CD14-positive monocyte (primary cell): Measurements from ENCODE around the gene REEP3. TPM values are rescaled to one million over a fixed set of nuclear protein-coding genes. Genes with fewer than 3 reads are reported as not detected.
A peak's percentile ranks its signal among the peaks of the same experiment; 100 is the strongest.

Source experiments
- DNase-seq, 3 donors: peaks; one replicate each; pipeline ENCODE4 v3.0.0-alpha.2; 2011 to 2022
- H2AFZ ChIP-seq: 2 replicates; pipeline ENCODE4 v1.6.0; 2012; ENCODE audit warnings: mild to moderate bottlenecking, low read depth, low read length, inconsistent platforms; ENCODE audit not compliant: insufficient read depth, poor library complexity, severe bottlenecking
- H3K27ac ChIP-seq, 2 donors: 1 replicate in 1 of 2; 2 replicates in 1 of 2; pipeline ENCODE4 v1.5.1; 2012 to 2013; ENCODE audit warnings: low read length in 2 of 2, control low read depth in 1 of 2, inconsistent platforms in 1 of 2, low read depth in 1 of 2, mild to moderate bottlenecking in 1 of 2
- H3K27me3 ChIP-seq, 2 donors: one replicate each; pipeline versions ENCODE4 v1.6.0 to v1.6.1; 2011 to 2013; ENCODE audit warnings: low read length in 2 of 2; ENCODE audit not compliant: control insufficient read depth in 2 of 2, insufficient read depth in 2 of 2
- H3K36me3 ChIP-seq, 2 donors: replicated peaks in 1 of 2; 1 replicate in 1 of 2; 2 replicates in 1 of 2; pipeline versions ENCODE4 v1.5.1 to v1.6.1; 2012 to 2013; ENCODE audit warnings: low read length in 2 of 2, control low read depth in 1 of 2, inconsistent platforms in 1 of 2, mild to moderate bottlenecking in 1 of 2; ENCODE audit not compliant: insufficient read depth in 2 of 2, control insufficient read depth in 1 of 2
- H3K4me1 ChIP-seq, 2 donors: 1 replicate in 1 of 2; 2 replicates in 1 of 2; pipeline versions ENCODE4 v1.5.1 to v1.6.1; 2012 to 2013; ENCODE audit warnings: low read length in 2 of 2, control low read depth in 1 of 2, inconsistent platforms in 1 of 2, mild to moderate bottlenecking in 1 of 2, moderate library complexity in 1 of 2; ENCODE audit not compliant: insufficient read depth in 2 of 2, control insufficient read depth in 1 of 2
- H3K4me2 ChIP-seq: replicated peaks from 2 replicates; pipeline ENCODE3; 2012; ENCODE audit warnings: low read length, moderate library complexity, mild to moderate bottlenecking; ENCODE audit not compliant: poor library complexity, severe bottlenecking; ENCODE audit errors: extremely low read depth
- H3K4me3 ChIP-seq, 3 experiments: fragments of 200-600 bp in 1 of 3; sonication (generic) in 1 of 3; replicated peaks in 1 of 3; 1 replicate in 2 of 3; 2 replicates in 1 of 3; pipeline ENCODE4 v1.5.1; 2011 to 2013; ENCODE audit warnings: low read length in 3 of 3, mild to moderate bottlenecking in 3 of 3, control low read depth in 2 of 3, low read depth in 2 of 3, inconsistent platforms in 1 of 3, moderate library complexity in 1 of 3
- H3K79me2 ChIP-seq: 2 replicates; pipeline ENCODE4 v1.6.0; 2012; ENCODE audit warnings: mild to moderate bottlenecking, control low read depth, inconsistent platforms, low read length, moderate library complexity; ENCODE audit not compliant: insufficient read depth
- H3K9ac ChIP-seq: 2 replicates; pipeline ENCODE4 v1.6.0; 2017; ENCODE audit warnings: low read length, mild to moderate bottlenecking; ENCODE audit not compliant: insufficient read depth, poor library complexity, severe bottlenecking
- H3K9me3 ChIP-seq, 2 donors: replicated peaks in 1 of 2; 1 replicate in 1 of 2; 2 replicates in 1 of 2; pipeline versions ENCODE4 v1.5.1 to v1.6.1; 2012 to 2013; ENCODE audit warnings: low read length in 2 of 2, control low read depth in 1 of 2; ENCODE audit not compliant: control insufficient read depth in 1 of 2, insufficient read depth in 1 of 2
- H4K20me1 ChIP-seq: 2 replicates; pipeline ENCODE4 v1.6.0; 2012; ENCODE audit warnings: mild to moderate bottlenecking, low read length, control low read depth, moderate library complexity; ENCODE audit not compliant: insufficient read depth
- H3K27ac Mint-ChIP-seq, 7 donors: one replicate each; pipeline ENCODE4 v1.8.0; 2020; ENCODE audit warnings: mild to moderate bottlenecking in 7 of 7, mixed read lengths in 7 of 7, moderate library complexity in 6 of 7, inconsistent platforms in 2 of 7
- H3K27me3 Mint-ChIP-seq, 3 donors: one replicate each; pipeline ENCODE4 v1.8.0; 2021 to 2022; ENCODE audit warnings: low read depth in 3 of 3, mild to moderate bottlenecking in 3 of 3, mixed read lengths in 3 of 3, moderate library complexity in 3 of 3, inconsistent platforms in 1 of 3
- H3K36me3 Mint-ChIP-seq, 2 donors: one replicate each; pipeline ENCODE4 v1.8.0; 2020; ENCODE audit warnings: mixed read lengths in 2 of 2, inconsistent platforms in 1 of 2, mild to moderate bottlenecking in 1 of 2
- H3K4me1 Mint-ChIP-seq: one replicate; pipeline ENCODE4 v1.8.0; 2020; ENCODE audit warnings: mild to moderate bottlenecking, mixed read lengths
- H3K4me3 Mint-ChIP-seq, 2 donors: one replicate each; pipeline ENCODE4 v1.8.0; 2020; ENCODE audit warnings: mild to moderate bottlenecking in 2 of 2, mixed read lengths in 2 of 2, moderate library complexity in 1 of 2
- H3K9me3 Mint-ChIP-seq, 7 donors: one replicate each; pipeline ENCODE4 v1.8.0; 2020 to 2022; ENCODE audit warnings: mixed read lengths in 7 of 7, mild to moderate bottlenecking in 6 of 7, moderate library complexity in 6 of 7, inconsistent platforms in 2 of 7
- WGBS: methylation state at CpG from one replicate; pipeline ENCODE4 v1.1.5; 2013; ENCODE audit warnings: missing lambda C conversion rate; ENCODE audit not compliant: insufficient coverage; 5-methylcytosine and 5-hydroxymethylcytosine counted together
- intact Hi-C, 2 donors: fragments of 100-400 bp; cut with micrococcal nuclease; formaldehyde crosslinking; loops; one replicate each; pipeline versions ENCODE4 v1.15.0 to v1.15.1; 2023
- polyA plus RNA-seq, 3 donors: library from polyadenylated mRNA; depleted of rRNA in 1 of 3; unstranded in 2 of 3; stranded (reverse) in 1 of 3; fragments of 300-500 nt in 2 of 3; fragments of >200 nt in 1 of 3; fragmentation: Illumina TruSeq in 2 of 3; gene quantifications; 1 replicate in 2 of 3; 2 replicates in 1 of 3; pipeline ENCODE4 v1.2.3, GENCODE V29; 2012 to 2021
- TF ChIP-seq, protein P1 (sequence below): fragments of 200-600 bp; IDR thresholded peaks from one replicate; pipeline ENCODE4 v1.8.0; 2022; ENCODE audit warnings: antibody characterized with exemption, mild to moderate bottlenecking

The REEP3 gene
- polyA plus RNA-seq, 3 donors, result 9.1 to 17.7 (median 17.7) TPM

DNA sequence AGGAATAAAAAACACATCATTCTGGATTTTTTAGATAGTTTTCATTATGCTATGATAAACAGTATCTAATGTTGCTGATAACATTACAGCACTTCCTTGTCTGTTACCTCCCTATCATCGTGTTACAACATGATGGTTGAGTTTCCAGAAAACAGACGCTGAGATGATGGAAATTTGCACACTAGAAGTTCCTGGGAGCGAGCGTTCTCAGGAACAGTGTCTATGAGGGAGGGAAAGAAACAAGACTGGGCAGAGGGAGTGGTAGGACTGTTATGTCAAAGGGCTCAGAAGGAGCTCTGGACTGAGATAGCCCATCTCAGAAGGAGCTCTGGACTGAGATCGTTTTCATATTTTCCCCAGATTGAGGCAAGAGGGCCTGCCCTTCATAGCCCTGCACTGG, 121.6 kb downstream of the REEP3 start:
- Mint-ChIP-seq H3K9me3 (peaks cover 0 to 6% (median 0%) of the 10 kb centered on the region in 7 donors), H3K27me3 (peaks cover 2 to 8% (median 3%) of the 10 kb centered on the region in 3 donors), H3K36me3 (no peaks in the 10 kb centered on the region), H3K27ac (no peak overlapping the region), H3K4me1 (peaks cover 18% of the 10 kb centered on the region), H3K4me3 (no peak overlapping the region)
- H3K4me3 ChIP-seq, result no peak overlapping the region
- TF ChIP-seq, protein P1, sequence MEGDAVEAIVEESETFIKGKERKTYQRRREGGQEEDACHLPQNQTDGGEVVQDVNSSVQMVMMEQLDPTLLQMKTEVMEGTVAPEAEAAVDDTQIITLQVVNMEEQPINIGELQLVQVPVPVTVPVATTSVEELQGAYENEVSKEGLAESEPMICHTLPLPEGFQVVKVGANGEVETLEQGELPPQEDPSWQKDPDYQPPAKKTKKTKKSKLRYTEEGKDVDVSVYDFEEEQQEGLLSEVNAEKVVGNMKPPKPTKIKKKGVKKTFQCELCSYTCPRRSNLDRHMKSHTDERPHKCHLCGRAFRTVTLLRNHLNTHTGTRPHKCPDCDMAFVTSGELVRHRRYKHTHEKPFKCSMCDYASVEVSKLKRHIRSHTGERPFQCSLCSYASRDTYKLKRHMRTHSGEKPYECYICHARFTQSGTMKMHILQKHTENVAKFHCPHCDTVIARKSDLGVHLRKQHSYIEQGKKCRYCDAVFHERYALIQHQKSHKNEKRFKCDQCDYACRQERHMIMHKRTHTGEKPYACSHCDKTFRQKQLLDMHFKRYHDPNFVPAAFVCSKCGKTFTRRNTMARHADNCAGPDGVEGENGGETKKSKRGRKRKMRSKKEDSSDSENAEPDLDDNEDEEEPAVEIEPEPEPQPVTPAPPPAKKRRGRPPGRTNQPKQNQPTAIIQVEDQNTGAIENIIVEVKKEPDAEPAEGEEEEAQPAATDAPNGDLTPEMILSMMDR, result no peak
- no peak overlapping the region for H3K9ac ChIP-seq
- H2AFZ ChIP-seq, result no peak overlapping the region
- H4K20me1 ChIP-seq, result no peaks in the 10 kb centered on the region
- no peak for DNase-seq
- H3K27ac ChIP-seq, result no peak overlapping the region
- no peak overlapping the region for H3K4me2 ChIP-seq
- H3K9me3 ChIP-seq, result no peaks in the 10 kb centered on the region
- no peaks in the 10 kb centered on the region for H3K4me1 ChIP-seq
- WGBS, result 98% methylated on average over 4 of the region's 5 CpGs
- H3K27me3 ChIP-seq, result no peaks in the 10 kb centered on the region
- H3K79me2 ChIP-seq, result no peaks in the 10 kb centered on the region
- intact Hi-C loops, result no loop called here
- no peaks in the 10 kb centered on the region for H3K36me3 ChIP-seq

DNA sequence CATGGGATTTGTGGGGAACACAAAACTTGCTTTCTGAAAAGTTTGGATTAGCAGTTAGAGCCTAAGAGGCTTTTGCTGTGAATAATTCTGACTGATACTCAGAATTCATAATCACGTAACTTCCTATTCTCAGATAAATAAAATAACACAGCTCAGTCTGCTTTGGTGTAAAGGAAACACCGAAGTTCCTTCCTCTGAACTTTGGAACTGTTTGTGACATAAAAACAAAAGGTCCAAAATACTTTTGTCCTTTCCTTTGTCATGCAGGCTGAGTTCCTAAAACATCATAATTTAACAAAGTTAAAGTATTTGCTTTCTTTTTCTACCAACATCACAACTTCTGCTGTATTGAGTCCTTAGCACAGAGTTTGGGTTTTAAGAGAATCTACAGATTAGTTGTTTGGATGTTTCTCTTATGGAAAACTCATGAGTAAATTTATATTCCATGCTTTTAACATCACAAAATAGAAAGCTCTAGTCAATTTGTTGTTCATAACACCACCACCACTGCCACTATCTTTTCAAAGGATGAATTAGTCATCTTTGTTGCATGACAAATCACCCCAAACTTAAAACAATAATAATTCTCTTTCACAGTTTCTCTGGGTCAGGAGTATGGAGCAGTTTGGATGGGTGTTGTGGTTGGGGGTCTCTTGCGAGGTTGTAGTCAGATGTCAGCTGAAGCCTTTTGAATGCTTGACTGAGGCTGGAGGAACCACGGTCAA, 123.4 kb downstream of the REEP3 start:
- no peaks in the 10 kb centered on the region for H3K36me3 Mint-ChIP-seq
- intact Hi-C loops, result no loop called here
- H3K9me3 Mint-ChIP-seq, result peaks cover 0 to 8% (median 0%) of the 10 kb centered on the region in 7 donors
- Histone ChIP-seq H3K4me3 (no peak overlapping the region), H3K9ac (no peak overlapping the region), H3K79me2 (no peaks in the 10 kb centered on the region), H2AFZ (no peak overlapping the region), H3K27ac (no peak overlapping the region), H3K36me3 (no peaks in the 10 kb centered on the region), H3K9me3 (no peaks in the 10 kb centered on the region), H3K27me3 (no peaks in the 10 kb centered on the region), H4K20me1 (no peaks in the 10 kb centered on the region), H3K4me2 (no peak overlapping the region), H3K4me1 (no peaks in the 10 kb centered on the region)
- WGBS, result 67% methylated on average over 3 of the region's 4 CpGs
- peaks cover 2 to 5% (median 3%) of the 10 kb centered on the region in 3 donors for H3K27me3 Mint-ChIP-seq
- no peak for DNase-seq
- TF ChIP-seq, protein P1, result no peak
- H3K4me3 Mint-ChIP-seq, result no peak overlapping the region
- peak overlapping the region in 1 of 7 donors; percentile 47 for H3K27ac Mint-ChIP-seq
- H3K4me1 Mint-ChIP-seq, result peaks cover 18% of the 10 kb centered on the region
